HepG2 (cell line): ENCODE measurements around the gene MAN2C1. TPM values are rescaled to one million over a fixed set of nuclear protein-coding genes. Genes with fewer than 3 reads are reported as not detected.

ENCODE experiments used
- CBX2 ChIP-seq, 2 experiments: fragments of 200-600 bp in 1 of 2; sonication (generic); formaldehyde crosslinking in 1 of 2; IDR thresholded peaks; 2 replicates each; pipeline versions ENCODE4 v1.7.0 to v1.8.1; 2018 to 2022; ENCODE audit warnings: low read depth in 2 of 2, low read length in 1 of 2, mild to moderate bottlenecking in 1 of 2, missing genetic modification reagents in 1 of 2
- CREBL2 ChIP-seq: sonication (generic); formaldehyde crosslinking; IDR thresholded peaks from 2 replicates; pipeline ENCODE4 v1.8.1; 2023; ENCODE audit warnings: missing genetic modification reagents, mild to moderate bottlenecking, borderline replicate concordance
- DDIT3 ChIP-seq: sonication (generic); formaldehyde crosslinking; IDR thresholded peaks from 2 replicates; pipeline ENCODE4 v1.4.0; 2020; ENCODE audit warnings: mild to moderate bottlenecking, missing genetic modification reagents
- ELF3 ChIP-seq: IDR thresholded peaks from 2 replicates; pipeline ENCODE4 v1.6.1; 2016; ENCODE audit warnings: missing genetic modification reagents, missing compliant biosample characterization
- HNRNPL ChIP-seq: fragments of 200-400 bp; formaldehyde crosslinking; IDR thresholded peaks from 2 replicates; pipeline ENCODE4 v1.6.1; 2017; ENCODE audit warnings: mild to moderate bottlenecking, low read depth, low read length
- HNRNPLL ChIP-seq: fragments of 200-400 bp; formaldehyde crosslinking; IDR thresholded peaks from 2 replicates; pipeline ENCODE4 v1.6.1; 2017; ENCODE audit warnings: mild to moderate bottlenecking, low read depth, low read length; ENCODE audit not compliant: poor library complexity, severe bottlenecking
- IRF2 ChIP-seq: IDR thresholded peaks from 2 replicates; pipeline ENCODE4 v1.6.1; 2018; ENCODE audit warnings: missing genetic modification reagents, missing compliant biosample characterization
- KDM5A ChIP-seq: fragments of 200-600 bp; sonication (generic); IDR thresholded peaks from 2 replicates; pipeline ENCODE4 v1.7.0; 2018; ENCODE audit warnings: antibody characterized with exemption, mild to moderate bottlenecking, low read length, borderline replicate concordance
- NFE2L2 ChIP-seq: fragments of 150-350 bp; IDR thresholded peaks from 2 replicates; pipeline ENCODE4 v1.6.1; 2014; ENCODE audit warnings: low read length
- POLR2AphosphoS2 ChIP-seq: IDR thresholded peaks from 2 replicates; pipeline ENCODE4 v1.6.1; 2011; ENCODE audit warnings: low read depth, low read length, improper control_type of control experiment
- RFX3 ChIP-seq: IDR thresholded peaks from 2 replicates; pipeline ENCODE4 v1.6.1; 2016; ENCODE audit warnings: missing biosample characterization, missing genetic modification reagents
- RFXANK ChIP-seq: IDR thresholded peaks from 2 replicates; pipeline ENCODE4 v1.6.1; 2016
- SIN3A ChIP-seq: IDR thresholded peaks from 2 replicates; pipeline ENCODE4 v1.6.1; 2011; ENCODE audit warnings: low read depth, mild to moderate bottlenecking, control low read depth, low read length, borderline replicate concordance
- TERF1 ChIP-seq: sonication (generic); formaldehyde crosslinking; IDR thresholded peaks from 2 replicates; pipeline ENCODE4 v1.8.0; 2022; ENCODE audit warnings: mild to moderate bottlenecking, missing genetic modification reagents, moderate library complexity
- THAP9 ChIP-seq: sonication (generic); formaldehyde crosslinking; IDR thresholded peaks from 2 replicates; pipeline ENCODE4; 2020; ENCODE audit warnings: missing genetic modification reagents, mild to moderate bottlenecking, borderline replicate concordance
- ZKSCAN1 ChIP-seq: fragments of 150-350 bp; IDR thresholded peaks from 2 replicates; pipeline ENCODE4 v1.6.1; 2014; ENCODE audit warnings: low read length
- ZNF121 ChIP-seq: sonication (generic); formaldehyde crosslinking; IDR thresholded peaks from 2 replicates; pipeline ENCODE4 v1.5.0; 2020; ENCODE audit warnings: mild to moderate bottlenecking, missing genetic modification reagents
- ZNF253 ChIP-seq: sonication (generic); formaldehyde crosslinking; IDR thresholded peaks from 2 replicates; pipeline ENCODE4 v1.8.0; 2022; ENCODE audit warnings: mild to moderate bottlenecking, missing genetic modification reagents, borderline replicate concordance
- ZNF83 ChIP-seq: sonication (generic); formaldehyde crosslinking; IDR thresholded peaks from 2 replicates; pipeline ENCODE4 v1.4.0; 2020; ENCODE audit warnings: missing genetic modification reagents, mild to moderate bottlenecking, borderline replicate concordance
- ZNF891 ChIP-seq: sonication (generic); formaldehyde crosslinking; IDR thresholded peaks from 2 replicates; pipeline ENCODE4 v1.5.0; 2020; ENCODE audit warnings: mild to moderate bottlenecking, missing genetic modification reagents
- polyA plus RNA-seq, 8 experiments: library from polyadenylated mRNA; depleted of rRNA in 3 of 8; stranded (reverse) in 7 of 8; unstranded in 1 of 8; fragments of >200 nt; fragmentation: Illumina TruSeq in 4 of 8; extraction: Trizol in 4 of 8; gene quantifications; 2 replicates each; pipeline versions ENCODE4 v1.2.1 to v1.2.3, GENCODE V29; 2011 to 2016; ENCODE audit warnings: low read depth in 4 of 8, missing spikeins in 1 of 8, mixed read lengths in 1 of 8; ENCODE audit not compliant: insufficient read depth in 1 of 8
- total RNA-seq, 5 experiments: library from RNA; depleted of rRNA; stranded (reverse); fragments of >200 nt; fragmentation: Illumina TruSeq; extraction: Trizol; gene quantifications; 2 replicates each; pipeline ENCODE4 v1.2.3, GENCODE V29; 2016; ENCODE audit warnings: low read depth in 1 of 5
- TF ChIP-seq, protein P1 (sequence below): IDR thresholded peaks from 2 replicates; pipeline ENCODE4 v1.6.1; 2016; ENCODE audit warnings: missing compliant biosample characterization, missing genetic modification reagents, borderline replicate concordance
- TF ChIP-seq, protein P2 (sequence below): sonication (generic); formaldehyde crosslinking; IDR thresholded peaks from 2 replicates; pipeline ENCODE4 v1.4.0; 2020; ENCODE audit warnings: missing genetic modification reagents

MAN2C1 gene
- total and polyA plus RNA-seq, 2 of the 13 experiments (the other 11 are each of a cell fraction or from before 2014, with no cell fraction given), result 62.6 to 71.0 TPM

- TF ChIP-seq, protein P1, sequence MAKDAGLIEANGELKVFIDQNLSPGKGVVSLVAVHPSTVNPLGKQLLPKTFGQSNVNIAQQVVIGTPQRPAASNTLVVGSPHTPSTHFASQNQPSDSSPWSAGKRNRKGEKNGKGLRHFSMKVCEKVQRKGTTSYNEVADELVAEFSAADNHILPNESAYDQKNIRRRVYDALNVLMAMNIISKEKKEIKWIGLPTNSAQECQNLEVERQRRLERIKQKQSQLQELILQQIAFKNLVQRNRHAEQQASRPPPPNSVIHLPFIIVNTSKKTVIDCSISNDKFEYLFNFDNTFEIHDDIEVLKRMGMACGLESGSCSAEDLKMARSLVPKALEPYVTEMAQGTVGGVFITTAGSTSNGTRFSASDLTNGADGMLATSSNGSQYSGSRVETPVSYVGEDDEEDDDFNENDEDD (CRISPR knock-in tag), result peak; percentile 98
- TF ChIP-seq ZNF83, result peak; percentile 83; the same call in 1 of the 2 replicates
- peak; percentile 56 for TF ChIP-seq HNRNPLL
- TF ChIP-seq DDIT3 (CRISPR knock-in tag), result no peak
- TF ChIP-seq RFX3 (CRISPR knock-in tag), result no peak
- peak; percentile 9; the same call in 1 of the 2 replicates for TF ChIP-seq ZNF121
- TF ChIP-seq ELF3 (CRISPR knock-in tag), result peak; percentile 73
- TF ChIP-seq ZNF253, result no peak
- peak; percentile 94 for TF ChIP-seq IRF2 (CRISPR knock-in tag)
- TF ChIP-seq ZNF891 (CRISPR knock-in tag), result peak; percentile 65; the same call in 1 of the 2 replicates
- TF ChIP-seq CBX2 (IDR thresholded peaks at IDR 0.05; ENCODE audit: low read depth, low read length), result no peak
- TF ChIP-seq CBX2 (CRISPR knock-in tag; IDR thresholded peaks at IDR 0.05; ENCODE audit: low read depth), result no peak
- TF ChIP-seq NFE2L2, result no peak
- TF ChIP-seq KDM5A, result peak; percentile 97
- peak; percentile 96 for TF ChIP-seq SIN3A
- TF ChIP-seq POLR2AphosphoS2, result no peak
- TF ChIP-seq THAP9 (CRISPR knock-in tag), result peak; percentile 79; the same call in 1 of the 2 replicates
- TF ChIP-seq TERF1, result 0 out of 2 replicates have a peak, but pooled peaks have one; percentile 48
- TF ChIP-seq RFXANK (CRISPR knock-in tag), result peak; percentile 62; the same call in 1 of the 2 replicates
- TF ChIP-seq, protein P2, sequence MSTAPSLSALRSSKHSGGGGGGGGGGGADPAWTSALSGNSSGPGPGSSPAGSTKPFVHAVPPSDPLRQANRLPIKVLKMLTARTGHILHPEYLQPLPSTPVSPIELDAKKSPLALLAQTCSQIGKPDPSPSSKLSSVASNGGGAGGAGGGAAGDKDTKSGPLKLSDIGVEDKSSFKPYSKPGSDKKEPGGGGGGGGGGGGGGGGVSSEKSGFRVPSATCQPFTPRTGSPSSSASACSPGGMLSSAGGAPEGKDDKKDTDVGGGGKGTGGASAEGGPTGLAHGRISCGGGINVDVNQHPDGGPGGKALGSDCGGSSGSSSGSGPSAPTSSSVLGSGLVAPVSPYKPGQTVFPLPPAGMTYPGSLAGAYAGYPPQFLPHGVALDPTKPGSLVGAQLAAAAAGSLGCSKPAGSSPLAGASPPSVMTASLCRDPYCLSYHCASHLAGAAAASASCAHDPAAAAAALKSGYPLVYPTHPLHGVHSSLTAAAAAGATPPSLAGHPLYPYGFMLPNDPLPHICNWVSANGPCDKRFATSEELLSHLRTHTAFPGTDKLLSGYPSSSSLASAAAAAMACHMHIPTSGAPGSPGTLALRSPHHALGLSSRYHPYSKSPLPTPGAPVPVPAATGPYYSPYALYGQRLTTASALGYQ, result peak; percentile 66; the same call in 1 of the 2 replicates
- 0 out of 2 replicates have a peak, but pooled peaks have one; percentile 43 for TF ChIP-seq HNRNPL
- no peak for TF ChIP-seq CREBL2 (CRISPR knock-in tag)
- TF ChIP-seq ZKSCAN1, result no peak
Measured at GRCh38 chr15:75335705-75336355, 32.6 kb downstream of the MAN2C1 start, which contains the start of gene COMMD4 (continued).
